ENCODE measurements around the gene IRS4.

Gene IRS4

DNA sequence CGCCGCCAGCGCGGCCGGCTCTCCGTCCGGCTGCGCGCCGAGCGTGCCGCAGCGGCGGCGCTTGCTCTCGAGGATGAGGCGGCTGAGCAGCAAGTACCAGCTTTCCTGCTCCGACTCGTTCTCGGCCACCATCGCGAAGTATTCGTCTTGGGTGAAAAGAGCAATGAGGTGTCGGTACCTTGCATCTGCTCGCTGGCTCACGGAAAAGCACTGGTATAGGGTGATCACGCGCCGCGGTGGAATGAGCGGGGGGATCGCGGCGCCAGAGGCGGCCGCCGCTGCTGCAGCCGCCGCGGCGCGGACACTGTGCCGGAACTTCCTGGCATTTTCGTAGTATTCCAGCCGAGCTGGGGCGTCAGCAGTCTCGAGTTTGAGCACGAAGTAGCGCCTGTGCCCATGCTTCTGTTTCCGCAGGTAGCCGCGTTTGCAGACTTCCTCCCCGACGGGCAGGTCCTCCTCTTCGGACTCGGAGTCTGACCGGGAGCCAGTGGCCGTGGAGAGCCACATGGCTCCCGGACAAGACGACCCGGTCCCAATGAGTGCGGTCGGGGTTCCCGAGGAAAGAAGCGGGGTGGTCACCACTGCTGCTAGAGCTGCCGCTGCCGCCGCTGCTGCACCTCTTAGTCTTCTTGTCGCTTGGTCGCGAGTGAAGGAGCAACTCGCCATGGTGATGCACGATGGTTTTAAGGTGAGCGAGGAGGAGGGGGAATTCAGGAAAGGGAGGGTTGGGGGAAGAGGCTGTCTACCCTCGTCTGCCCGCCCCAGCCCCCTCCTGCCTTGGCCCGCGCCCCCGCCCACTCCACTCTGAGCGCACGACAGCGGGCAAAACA lies 469 bp downstream of the IRS4 start:
- DNase-seq, result peak; percentile 56
- peak overlapping the region; percentile 88 for H3K4me3 Mint-ChIP-seq
- no peaks in the 10 kb centered on the region for H3K36me3 Mint-ChIP-seq (ENCODE audit: low read depth)
- no peak overlapping the region for H3K27ac Mint-ChIP-seq
- H3K4me1 Mint-ChIP-seq, result peaks cover 32% of the 10 kb centered on the region
- TF ChIP-seq, protein P1, sequence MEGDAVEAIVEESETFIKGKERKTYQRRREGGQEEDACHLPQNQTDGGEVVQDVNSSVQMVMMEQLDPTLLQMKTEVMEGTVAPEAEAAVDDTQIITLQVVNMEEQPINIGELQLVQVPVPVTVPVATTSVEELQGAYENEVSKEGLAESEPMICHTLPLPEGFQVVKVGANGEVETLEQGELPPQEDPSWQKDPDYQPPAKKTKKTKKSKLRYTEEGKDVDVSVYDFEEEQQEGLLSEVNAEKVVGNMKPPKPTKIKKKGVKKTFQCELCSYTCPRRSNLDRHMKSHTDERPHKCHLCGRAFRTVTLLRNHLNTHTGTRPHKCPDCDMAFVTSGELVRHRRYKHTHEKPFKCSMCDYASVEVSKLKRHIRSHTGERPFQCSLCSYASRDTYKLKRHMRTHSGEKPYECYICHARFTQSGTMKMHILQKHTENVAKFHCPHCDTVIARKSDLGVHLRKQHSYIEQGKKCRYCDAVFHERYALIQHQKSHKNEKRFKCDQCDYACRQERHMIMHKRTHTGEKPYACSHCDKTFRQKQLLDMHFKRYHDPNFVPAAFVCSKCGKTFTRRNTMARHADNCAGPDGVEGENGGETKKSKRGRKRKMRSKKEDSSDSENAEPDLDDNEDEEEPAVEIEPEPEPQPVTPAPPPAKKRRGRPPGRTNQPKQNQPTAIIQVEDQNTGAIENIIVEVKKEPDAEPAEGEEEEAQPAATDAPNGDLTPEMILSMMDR (IDR thresholded peaks at IDR 0.05), result no peak
- H3K9me3 Mint-ChIP-seq, result peaks cover 6% of the 10 kb centered on the region
- peaks cover 82% of the 10 kb centered on the region for H3K27me3 Mint-ChIP-seq (ENCODE audit: low read depth, poor library complexity)

DNA sequence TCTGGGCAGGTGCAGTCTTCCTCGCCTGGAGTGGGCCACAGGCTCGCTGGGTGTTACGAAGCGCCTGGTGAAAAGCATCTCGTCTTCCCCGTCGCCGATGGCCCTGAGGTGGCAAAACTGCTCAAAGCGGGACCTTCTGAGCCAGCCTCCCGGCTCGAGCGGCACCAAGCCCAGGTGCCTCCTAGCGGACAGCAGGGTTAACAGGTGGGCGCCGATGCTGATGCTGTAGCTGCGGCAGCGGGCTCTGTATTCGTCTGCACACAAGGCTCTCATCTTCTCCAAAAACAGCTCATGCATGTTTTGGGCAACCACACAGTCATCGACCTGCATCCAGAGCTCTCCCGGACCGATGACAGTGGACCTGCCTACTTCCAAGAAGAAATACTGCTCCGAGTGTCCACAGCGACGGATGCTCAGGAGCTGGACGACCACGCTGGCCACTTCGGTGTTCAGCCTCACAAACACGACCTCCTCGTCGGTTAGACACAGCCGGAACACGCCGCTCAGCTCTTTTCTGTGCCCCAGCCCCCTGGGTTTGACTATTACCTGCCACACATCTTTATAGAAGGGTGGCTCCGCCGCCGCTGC lies 1.2 kb downstream of the IRS4 start:
- H3K4me3 Mint-ChIP-seq, result peak overlapping the region; percentile 88
- H3K27me3 Mint-ChIP-seq (ENCODE audit: low read depth, poor library complexity), result peaks cover 89% of the 10 kb centered on the region
- H3K36me3 Mint-ChIP-seq (ENCODE audit: low read depth), result no peaks in the 10 kb centered on the region
- TF ChIP-seq, protein P1 (IDR thresholded peaks at IDR 0.05), result peak; percentile 34
- peaks cover 6% of the 10 kb centered on the region for H3K9me3 Mint-ChIP-seq
- peaks cover 32% of the 10 kb centered on the region for H3K4me1 Mint-ChIP-seq
- peak; percentile 48 for DNase-seq
- H3K27ac Mint-ChIP-seq, result no peak overlapping the region

DNA sequence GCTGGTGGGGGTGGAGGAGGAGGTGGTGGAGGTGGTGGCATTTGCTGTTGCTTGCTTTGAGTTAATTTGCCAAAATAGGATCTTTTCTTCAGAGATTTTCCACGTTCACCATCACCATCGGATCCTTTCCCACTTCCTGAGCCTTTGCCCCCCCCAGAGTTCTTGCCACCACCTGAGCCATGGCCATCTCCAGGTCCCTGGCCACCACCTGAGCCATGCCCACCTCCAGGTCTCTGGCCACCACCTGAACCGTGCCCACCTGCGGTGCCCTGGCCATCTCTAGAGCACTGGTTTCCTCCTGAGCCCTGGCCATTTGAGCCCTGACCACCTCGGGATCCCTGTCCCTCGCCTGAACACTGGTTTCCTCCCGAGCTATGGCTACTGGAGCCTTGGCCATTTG lies 1.9 kb downstream of the IRS4 start:
- Mint-ChIP-seq H3K9me3 (peaks cover 6% of the 10 kb centered on the region), H3K4me1 (peaks cover 32% of the 10 kb centered on the region), H3K27ac (no peak overlapping the region), H3K4me3 (peak overlapping the region; percentile 88), H3K27me3 (ENCODE audit: low read depth, poor library complexity) (peaks cover 94% of the 10 kb centered on the region), H3K36me3 (ENCODE audit: low read depth) (no peaks in the 10 kb centered on the region)
- DNase-seq, result no peak
- TF ChIP-seq, protein P1 (IDR thresholded peaks at IDR 0.05), result no peak

DNA sequence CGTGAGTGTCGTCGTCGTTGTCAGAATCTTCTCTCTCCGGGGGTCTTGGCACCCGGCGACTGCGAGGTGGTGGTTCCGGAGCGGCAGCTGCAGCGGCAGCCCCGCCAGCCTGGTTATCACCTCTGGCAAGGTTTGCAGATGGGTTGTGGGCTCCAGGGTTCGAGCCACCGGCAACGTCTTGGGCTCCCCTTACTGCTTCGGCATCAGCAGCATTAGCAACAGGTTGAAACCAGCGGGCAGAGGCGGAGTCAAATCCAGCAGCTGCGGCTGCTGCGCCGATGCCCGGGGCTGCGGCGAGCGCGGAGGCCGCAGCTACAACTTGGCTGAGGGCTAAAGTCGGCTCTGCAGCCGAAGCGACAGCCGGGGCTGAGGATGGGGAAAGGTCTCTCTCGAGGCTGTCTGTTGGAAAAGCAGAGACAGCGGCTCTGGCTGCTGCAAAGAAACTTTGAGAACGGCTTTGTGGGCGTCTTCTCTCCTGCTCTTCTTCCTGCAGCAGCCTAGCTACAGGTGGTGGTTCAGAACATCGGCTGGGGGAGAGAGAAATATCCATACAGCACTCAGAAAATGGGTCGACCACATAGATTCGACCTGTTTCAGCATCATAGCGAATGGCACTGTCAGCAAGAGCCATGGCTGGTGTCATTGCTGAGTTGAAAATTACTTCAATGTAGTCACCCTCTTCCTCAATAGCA lies 3.6 kb downstream of the IRS4 start:
- H3K27me3 Mint-ChIP-seq (ENCODE audit: low read depth, poor library complexity), result peaks cover 92% of the 10 kb centered on the region
- peak overlapping the region; percentile 76 for H3K4me3 Mint-ChIP-seq
- H3K4me1 Mint-ChIP-seq, result peaks cover 25% of the 10 kb centered on the region
- peak; percentile 58 for DNase-seq
- TF ChIP-seq, protein P1 (IDR thresholded peaks at IDR 0.05), result no peak
- no peak overlapping the region for H3K27ac Mint-ChIP-seq
- H3K36me3 Mint-ChIP-seq (ENCODE audit: low read depth), result no peaks in the 10 kb centered on the region
- H3K9me3 Mint-ChIP-seq, result peaks cover 6% of the 10 kb centered on the region

DNA sequence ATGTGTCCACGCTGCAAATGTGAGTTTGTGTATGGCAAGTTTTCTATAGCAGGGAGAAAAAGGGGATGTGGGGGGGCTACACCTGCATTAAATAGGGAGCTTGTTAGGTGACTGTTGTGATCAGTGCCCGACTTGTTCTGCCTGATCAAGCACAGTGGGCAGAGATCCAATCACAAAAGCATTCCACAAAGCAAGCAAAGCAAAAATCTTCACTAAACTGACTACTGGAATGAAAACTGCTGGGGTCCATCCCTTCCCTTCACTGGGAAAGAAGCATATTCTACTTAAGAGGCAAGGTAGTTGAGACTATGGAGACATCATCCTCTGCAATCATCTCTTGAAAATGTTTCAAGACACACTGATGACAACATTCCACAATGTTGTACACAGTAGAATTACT lies 5.2 kb downstream of the IRS4 start:
- TF ChIP-seq, protein P1 (IDR thresholded peaks at IDR 0.05), result no peak
- Mint-ChIP-seq H3K27me3 (ENCODE audit: low read depth, poor library complexity) (peaks cover 81% of the 10 kb centered on the region), H3K27ac (no peak overlapping the region), H3K4me1 (peaks cover 21% of the 10 kb centered on the region), H3K36me3 (ENCODE audit: low read depth) (no peaks in the 10 kb centered on the region), H3K4me3 (no peak overlapping the region), H3K9me3 (peaks cover 6% of the 10 kb centered on the region)
- no peak for DNase-seq
